HG03103 (cell line): ENCODE results near the gene TMED8.
"Not testable (repeated sequence)": the region's sequence is repeated elsewhere in the genome, so short reads cannot be mapped to it uniquely, and the experiment has no call there.

Experiments
- ATAC-seq: cut with Tn5 transposase; IDR thresholded peaks from one replicate; pipeline ENCODE4 v1.9.1; 2021; ENCODE audit warnings: low read depth; ENCODE audit not compliant: unreplicated experiment

The TMED8 gene

GRCh38 chr14:77376771-77377501, at the start of gene TMED8, which contains the start of gene SAMD15:
TMED8 (minus strand) TSS chr14:77377094; CDS start chr14:77377053, 41 bp downstream.
SAMD15 (plus strand) TSS chr14:77377379; CDS start chr14:77377419, 40 bp downstream.
- peak; percentile 83 for ATAC-seq

DNA sequence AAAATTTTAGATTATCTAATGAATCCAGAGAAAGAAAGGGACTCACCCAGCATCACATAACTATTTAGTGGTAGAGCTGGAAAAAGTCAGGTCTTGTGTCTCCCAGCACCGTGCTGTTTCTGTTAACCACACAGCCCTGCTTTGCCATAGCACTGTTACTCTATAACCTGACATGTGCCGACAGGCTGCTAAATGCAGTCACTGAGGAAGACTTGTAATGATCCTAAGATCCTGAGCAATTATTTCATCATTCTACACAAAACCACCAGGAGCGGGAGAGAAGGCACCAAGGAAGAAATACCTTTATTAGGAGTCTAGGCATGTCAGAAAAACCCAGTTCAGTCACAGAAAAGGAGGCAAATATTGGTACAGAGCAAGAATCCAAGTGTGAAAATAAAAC, 49.5 kb upstream of the TMED8 start:
- no peak for ATAC-seq

DNA sequence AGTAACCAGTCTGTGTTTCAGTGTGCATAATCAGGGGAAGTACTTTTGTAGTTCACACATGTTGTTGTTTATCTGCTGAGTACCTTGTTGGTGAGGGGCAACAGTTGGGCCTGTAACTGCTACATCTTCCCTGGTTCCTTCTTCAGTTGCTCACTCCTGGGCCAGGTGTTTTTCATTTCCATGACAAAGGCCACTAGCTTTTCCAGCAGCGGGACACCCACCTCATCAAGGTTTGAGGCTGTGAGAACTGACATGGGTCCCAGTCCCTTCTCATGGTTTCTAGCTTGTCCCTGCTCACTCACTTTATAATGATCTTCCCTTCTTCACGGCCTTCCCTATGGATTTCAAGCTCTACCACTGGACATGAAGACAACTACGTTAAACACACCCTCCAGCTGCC, 48.0 kb upstream of the TMED8 start:
- no peak for ATAC-seq

- ATAC-seq: no peak
Measured at GRCh38 chr14:77423423-77423822, 46.5 kb upstream of the TMED8 start, which contains the start of gene NOXRED1. NOXRED1 (minus strand) TSS chr14:77423523; CDS start chr14:77422889, 634 bp downstream.

DNA sequence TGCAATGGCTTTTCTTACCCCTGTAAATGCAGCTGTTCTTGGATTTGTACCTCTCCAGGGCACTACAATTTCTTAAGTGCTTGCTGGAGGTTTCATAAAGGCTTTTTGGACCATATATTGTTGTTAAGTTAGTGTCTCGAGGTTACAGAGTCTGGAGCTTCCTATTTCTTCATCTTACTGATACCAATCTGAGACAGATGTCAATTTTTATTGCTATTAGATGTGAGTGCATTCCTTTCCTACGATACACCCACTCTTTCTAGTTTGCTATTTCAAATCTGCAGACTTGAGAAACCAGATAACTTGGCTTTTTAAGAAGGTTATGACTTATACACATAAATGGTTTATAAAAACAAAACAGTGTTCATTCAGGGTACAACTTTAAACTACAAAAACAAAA, 44.3 kb upstream of the TMED8 start:
- ATAC-seq: no peak

GRCh38 chr14:77416836-77417235, 39.9 kb upstream of the TMED8 start:
- ATAC-seq: no peak

DNA sequence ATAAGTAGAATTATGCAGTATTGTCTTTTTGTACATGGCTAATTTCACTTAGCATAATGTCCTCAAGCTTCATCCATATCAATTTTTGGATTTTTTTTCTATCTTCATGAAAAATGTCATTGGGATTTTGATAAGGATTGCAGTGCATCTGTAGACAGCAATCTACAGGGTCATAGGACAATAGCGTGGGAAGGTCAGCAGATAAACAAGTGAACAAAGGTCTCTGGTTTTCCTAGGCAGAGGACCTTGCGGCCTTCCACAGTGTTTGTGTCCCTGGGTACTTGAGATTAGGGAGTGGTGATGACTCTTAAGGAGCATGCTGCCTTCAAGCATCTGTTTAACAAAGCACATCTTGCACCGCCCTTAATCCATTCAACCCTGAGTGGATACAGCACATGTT, 39.2 kb upstream of the TMED8 start:
- not testable (repeated sequence) for ATAC-seq

DNA sequence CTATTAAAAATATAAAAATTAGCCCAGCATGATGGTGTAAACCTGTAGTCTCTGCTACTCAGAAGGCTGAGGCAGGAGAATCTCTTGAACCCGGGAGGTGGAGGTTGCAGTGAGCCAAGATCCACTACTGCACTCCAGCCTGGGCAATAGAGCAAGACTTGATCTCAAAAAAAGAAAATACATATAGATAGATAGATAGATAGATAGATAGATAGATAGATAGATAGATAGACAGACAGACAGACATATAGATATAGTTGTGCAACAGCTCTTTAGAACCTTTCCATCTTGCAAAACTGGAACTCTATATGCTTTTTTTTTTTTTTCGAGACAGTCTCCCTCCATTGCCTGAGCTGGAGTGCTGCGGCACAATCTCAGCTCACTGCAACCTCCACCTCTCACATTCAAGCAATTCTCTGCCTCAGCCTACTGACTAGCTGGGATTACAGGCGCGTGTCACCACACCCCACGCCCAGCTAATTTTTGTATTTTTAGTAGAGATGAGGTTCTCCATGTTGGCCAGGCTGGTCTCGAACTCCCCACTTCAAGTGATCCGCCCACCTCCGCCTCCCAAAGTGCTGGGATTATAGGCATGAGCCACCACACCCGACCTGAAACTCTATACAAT, 38.6 kb upstream of the TMED8 start:
- ATAC-seq: not testable (repeated sequence)

- no peak for ATAC-seq
Measured at GRCh38 chr14:77409131-77409533, 32.2 kb upstream of the TMED8 start.

DNA sequence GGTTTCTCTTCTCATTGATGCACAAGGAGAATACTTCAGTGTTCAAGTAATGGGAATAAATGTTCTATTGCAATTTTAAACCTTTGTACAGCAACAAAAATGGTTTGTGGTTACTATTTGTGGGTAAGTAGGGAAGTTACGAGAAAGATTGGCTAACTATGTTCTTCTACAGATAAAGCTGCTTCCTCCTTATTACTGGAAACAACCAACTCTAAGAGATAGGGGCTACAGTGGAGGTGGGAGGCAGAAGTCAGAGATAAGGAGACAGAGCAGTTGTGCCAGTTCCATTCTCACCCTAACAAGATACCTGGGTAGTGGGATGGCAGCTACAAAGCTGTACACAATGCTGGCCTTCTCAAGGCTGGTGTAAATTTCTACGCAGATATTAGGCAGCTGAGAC, 30.3 kb upstream of the TMED8 start:
- ATAC-seq: no peak

- no peak for ATAC-seq
Measured at GRCh38 chr14:77406718-77407117, 29.8 kb upstream of the TMED8 start.

DNA sequence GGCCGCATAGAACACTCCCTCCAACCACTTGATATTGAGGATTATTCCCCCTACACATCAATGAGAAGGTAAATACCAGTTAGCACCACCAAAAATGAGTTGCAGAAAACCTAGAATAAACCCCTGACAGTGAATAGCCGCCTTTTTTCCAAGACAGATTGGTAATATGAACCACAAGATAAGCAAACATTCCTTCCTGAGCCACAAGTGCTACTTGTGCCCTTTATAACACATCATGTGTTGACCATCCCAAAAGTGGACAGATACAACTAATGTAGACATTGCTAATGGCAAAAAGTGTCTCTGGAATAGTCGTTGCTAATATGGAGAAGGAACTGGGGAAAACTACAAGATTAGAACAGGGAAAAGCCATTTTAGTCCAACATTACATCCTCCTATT, 29.2 kb upstream of the TMED8 start:
- no peak for ATAC-seq

DNA sequence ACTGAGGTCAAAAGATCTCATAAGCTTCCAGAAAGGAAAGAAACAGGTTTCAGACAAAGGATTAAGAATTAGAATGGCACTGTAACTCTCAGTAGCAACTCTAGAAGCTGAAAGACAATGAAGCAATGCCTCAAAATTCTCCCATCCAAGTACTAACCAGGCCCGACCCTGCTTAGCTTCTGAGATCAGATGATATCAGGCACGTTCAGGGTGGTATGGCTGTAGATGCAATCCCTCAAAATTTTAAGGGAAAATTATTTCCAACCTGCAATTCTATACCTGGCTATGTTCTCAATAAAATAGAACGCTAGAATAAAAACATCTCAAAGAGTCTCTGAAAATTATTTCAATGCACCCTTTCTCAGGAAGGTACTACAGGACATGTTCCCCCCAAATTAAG, 26.9 kb upstream of the TMED8 start:
- ATAC-seq: no peak

DNA sequence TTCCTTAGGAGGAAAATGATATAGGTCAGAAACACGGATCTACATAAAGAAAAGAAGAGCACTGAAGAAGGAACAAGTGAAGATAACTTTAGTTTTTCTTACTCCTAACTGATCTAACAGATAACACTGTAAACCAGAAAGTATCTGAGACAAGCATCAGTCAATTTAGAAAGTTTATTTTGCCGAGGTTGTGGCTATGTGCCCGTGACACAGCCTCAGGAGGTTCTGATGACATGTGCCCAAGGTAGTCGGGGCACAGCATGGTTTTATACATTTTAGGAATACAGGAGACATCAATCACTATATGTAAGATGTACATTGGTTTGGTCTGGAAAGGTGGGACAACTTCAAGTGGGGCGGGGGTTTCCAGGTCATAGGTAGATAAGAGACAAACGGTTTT, 23.3 kb upstream of the TMED8 start:
- no peak for ATAC-seq

- ATAC-seq: no peak
Measured at GRCh38 chr14:77390188-77390587, 13.3 kb upstream of the TMED8 start.

GRCh38 chr14:77378701-77379100, 1.8 kb upstream of the TMED8 start:
- ATAC-seq: no peak

DNA sequence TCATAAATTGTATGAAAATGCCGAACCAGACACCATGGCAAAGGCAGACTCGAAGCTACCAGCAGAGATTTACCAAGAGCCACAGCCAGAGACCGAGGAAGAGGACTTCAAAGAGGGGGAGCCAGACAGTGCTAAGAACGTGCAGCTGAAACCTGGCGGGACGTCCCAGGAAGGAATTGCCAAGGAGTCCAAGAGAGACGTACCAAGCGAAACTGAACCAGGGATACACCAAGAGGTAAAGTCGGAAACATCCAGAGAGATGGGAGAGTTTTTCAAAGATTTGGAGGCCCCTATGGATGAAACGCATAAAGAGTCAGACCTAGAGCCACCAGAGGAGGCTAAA, 579 bp upstream of the TMED8 start:
- no peak for ATAC-seq

DNA sequence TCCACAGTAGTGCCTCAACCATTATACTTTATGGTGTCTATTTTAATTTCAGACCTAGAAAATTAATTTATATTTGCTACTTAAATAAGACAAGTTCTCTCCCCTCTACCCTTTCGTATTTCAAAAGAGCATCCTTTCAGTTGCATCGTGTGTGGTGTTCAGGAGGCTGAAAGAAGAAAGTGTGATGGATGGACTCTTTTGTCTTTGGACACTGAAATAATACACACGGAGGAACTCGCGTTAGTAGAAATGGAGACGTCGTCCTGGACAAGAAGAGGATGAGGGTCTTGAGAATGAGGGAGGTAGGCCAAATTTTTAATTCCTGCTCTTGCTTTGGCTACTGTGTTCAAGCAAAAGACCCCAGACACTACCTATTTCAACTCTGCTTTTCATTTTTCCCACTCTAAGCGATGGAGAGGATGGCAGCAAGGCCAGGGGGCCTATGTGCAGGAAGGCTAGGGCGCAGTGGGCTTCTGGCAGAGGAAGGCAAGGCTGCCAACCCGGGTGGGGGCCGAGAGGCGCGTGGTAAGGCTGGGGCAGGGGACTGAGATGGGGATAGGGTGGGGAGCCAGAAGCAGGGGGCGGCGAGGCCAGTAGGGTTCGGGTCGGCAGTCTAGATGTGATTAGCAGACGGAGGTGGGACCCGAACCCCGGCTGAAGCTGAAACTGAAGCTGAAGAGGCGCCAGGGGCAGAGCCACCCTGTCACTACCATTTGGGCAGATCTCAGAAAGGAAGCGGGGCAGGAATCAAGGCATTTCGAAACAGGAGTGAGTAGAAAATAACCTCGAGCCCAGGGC, 722 bp downstream of the TMED8 start:
- ATAC-seq: peak; percentile 17

- no peak for ATAC-seq
Measured at GRCh38 chr14:77375164-77375950, 1.5 kb downstream of the TMED8 start.

DNA sequence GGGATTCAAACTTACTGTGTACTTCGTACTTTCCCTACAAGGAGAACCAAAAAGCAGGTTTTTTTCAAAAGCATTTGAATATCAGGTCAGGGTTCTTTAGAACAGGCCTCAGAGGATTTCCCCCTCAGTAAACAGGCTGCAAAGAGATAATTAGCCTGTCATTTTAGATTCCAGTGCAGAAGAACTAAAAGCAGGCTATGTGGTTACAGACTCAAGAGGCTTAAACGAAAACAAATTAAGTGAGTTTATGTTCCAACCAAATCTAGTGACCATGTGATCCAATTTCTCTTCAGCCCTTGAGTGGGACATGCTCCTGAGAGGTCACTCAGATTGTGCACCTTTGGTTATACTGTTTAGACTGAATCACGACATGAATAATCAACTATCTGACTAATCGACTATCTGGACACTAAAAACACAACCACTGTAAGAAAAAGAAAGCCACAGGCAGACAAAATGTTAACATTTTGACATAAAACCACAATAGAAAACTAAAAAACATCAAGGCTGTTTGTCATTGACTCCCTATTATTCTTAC, 4.5 kb downstream of the TMED8 start:
- ATAC-seq: no peak
